OCI-LY3 (cell line): Measurements from ENCODE around the gene KDM4F.

Experiments
- H2AFZ ChIP-seq: fragments of 200-600, 300-600 bp; shearing (Covaris generic); 2 replicates; pipeline ENCODE4 v1.6.0; 2014; ENCODE audit warnings: antibody characterized with exemption, low read depth, low read length
- H3K27ac ChIP-seq: fragments of 200-600, 300-600 bp; sonication (generic); 2 replicates; pipeline ENCODE4 v1.5.1; 2014; ENCODE audit warnings: mild to moderate bottlenecking, low read length, moderate library complexity, mixed read lengths
- H3K27me3 ChIP-seq: fragments of 200-600, 300-600 bp; sonication (generic); 2 replicates; pipeline ENCODE4 v1.6.1; 2014; ENCODE audit warnings: low read depth, low read length, mixed read lengths
- H3K36me3 ChIP-seq: fragments of 200-600, 300-600 bp; sonication (generic); replicated peaks from 2 replicates; pipeline ENCODE3; 2014; ENCODE audit warnings: low read depth, low read length, mixed read lengths
- H3K4me1 ChIP-seq: fragments of 300-600, 200-600 bp; sonication (generic); 2 replicates; pipeline ENCODE4 v1.6.1; 2014; ENCODE audit warnings: low read length, mixed read lengths
- H3K4me2 ChIP-seq: fragments of 200-600, 300-600 bp; sonication (generic); 2 replicates; pipeline ENCODE4 v1.6.1; 2014; ENCODE audit warnings: low read length, mixed read lengths
- H3K4me3 ChIP-seq: fragments of 300-600, 200-600 bp; sonication (generic); 2 replicates; pipeline ENCODE4 v1.5.1; 2014; ENCODE audit warnings: antibody characterized with exemption, mild to moderate bottlenecking, low read length, moderate library complexity
- H3K79me2 ChIP-seq: fragments of 300-600, 200-600 bp; shearing (Covaris generic); 2 replicates; pipeline ENCODE4 v1.6.1; 2014; ENCODE audit warnings: mild to moderate bottlenecking, low read length, mixed read lengths
- H3K9ac ChIP-seq: fragments of 300-600, 200-600 bp; shearing (Covaris generic); 2 replicates; pipeline ENCODE4 v1.6.0; 2014; ENCODE audit warnings: mild to moderate bottlenecking, low read length, moderate library complexity
- H3K9me3 ChIP-seq: fragments of 200-600, 300-600 bp; shearing (Covaris generic); 2 replicates; pipeline ENCODE4 v1.6.1; 2014; ENCODE audit warnings: low read length, mixed read lengths; ENCODE audit not compliant: insufficient read depth
- H4K20me1 ChIP-seq: fragments of 200-600, 300-600 bp; sonication (generic); 2 replicates; pipeline ENCODE4 v1.6.1; 2016; ENCODE audit warnings: low read length, mixed read lengths; ENCODE audit not compliant: insufficient read depth
- CTCF ChIP-seq: fragments of 200-600, 300-600 bp; sonication (generic); IDR thresholded peaks from 2 replicates; pipeline ENCODE4 v1.5.1; 2014; ENCODE audit warnings: antibody characterized with exemption, low read length, low read depth
- EZH2phosphoT487 ChIP-seq: fragments of 200-600 bp; shearing (Covaris generic); IDR thresholded peaks from 2 replicates; pipeline ENCODE4 v1.6.1; 2018; ENCODE audit warnings: antibody characterized with exemption, mixed run types, low read depth

KDM4F gene

GRCh38 chr11:95054356-95054755 lies 5.1 kb downstream of the KDM4F start:
- H3K27me3 ChIP-seq = no peaks in the 10 kb centered on the region
- no peaks in the 10 kb centered on the region for H3K9me3 ChIP-seq
- H3K9ac ChIP-seq = no peak overlapping the region
- H3K27ac ChIP-seq = no peak overlapping the region
- TF ChIP-seq CTCF (no peak), EZH2phosphoT487 (no peak)
- H3K79me2 ChIP-seq = no peaks in the 10 kb centered on the region
- peaks cover 5% of the 10 kb centered on the region for H3K4me1 ChIP-seq
- H2AFZ ChIP-seq = no peak overlapping the region
- no peak overlapping the region for H3K4me2 ChIP-seq
- H3K4me3 ChIP-seq = no peak overlapping the region
- H3K36me3 ChIP-seq = no peaks in the 10 kb centered on the region
- no peaks in the 10 kb centered on the region for H4K20me1 ChIP-seq

GRCh38 chr11:95055283-95055897 lies 6.2 kb downstream of the KDM4F start:
- no peaks in the 10 kb centered on the region for H4K20me1 ChIP-seq
- H3K36me3 ChIP-seq = no peaks in the 10 kb centered on the region
- 0 out of 2 replicates have a peak, but pooled peaks cover 5% of the 10 kb centered on the region for H3K27me3 ChIP-seq
- H3K4me1 ChIP-seq = peaks cover 5% of the 10 kb centered on the region
- no peak overlapping the region for H2AFZ ChIP-seq
- H3K27ac ChIP-seq = no peak overlapping the region
- H3K9me3 ChIP-seq = no peaks in the 10 kb centered on the region
- no peak overlapping the region for H3K4me3 ChIP-seq
- no peaks in the 10 kb centered on the region for H3K79me2 ChIP-seq
- no peak overlapping the region for H3K9ac ChIP-seq
- no peak overlapping the region for H3K4me2 ChIP-seq
- TF ChIP-seq EZH2phosphoT487 (no peak), CTCF (no peak)

GRCh38 chr11:95057959-95058358 lies 8.7 kb downstream of the KDM4F start:
- Histone ChIP-seq H4K20me1 (no peaks in the 10 kb centered on the region), H3K79me2 (no peaks in the 10 kb centered on the region), H3K4me1 (peaks cover 5% of the 10 kb centered on the region), H3K27ac (no peak overlapping the region), H3K4me3 (no peak overlapping the region), H3K9me3 (no peaks in the 10 kb centered on the region), H3K4me2 (no peak overlapping the region), H3K9ac (no peak overlapping the region), H3K36me3 (no peaks in the 10 kb centered on the region), H3K27me3 (peaks cover 11% of the 10 kb centered on the region; the same call in 1 of the 2 replicates), H2AFZ (no peak overlapping the region)
- TF ChIP-seq EZH2phosphoT487 (no peak), CTCF (no peak)

GRCh38 chr11:95058621-95059020 lies 9.4 kb downstream of the KDM4F start:
- Histone ChIP-seq H3K4me3 (no peak overlapping the region), H3K79me2 (no peaks in the 10 kb centered on the region), H3K27me3 (peaks cover 11% of the 10 kb centered on the region; the same call in 1 of the 2 replicates), H3K36me3 (no peaks in the 10 kb centered on the region), H3K9ac (no peak overlapping the region), H3K9me3 (no peaks in the 10 kb centered on the region), H2AFZ (no peak overlapping the region), H3K4me2 (no peak overlapping the region), H4K20me1 (no peaks in the 10 kb centered on the region), H3K27ac (no peak overlapping the region), H3K4me1 (peaks cover 5% of the 10 kb centered on the region)
- no peak for TF ChIP-seq EZH2phosphoT487
- TF ChIP-seq CTCF = no peak
